ENCODE results near the gene HOXC4.
A peak's percentile ranks its signal among the peaks of the same experiment; 100 is the strongest.

Gene HOXC4

DNA sequence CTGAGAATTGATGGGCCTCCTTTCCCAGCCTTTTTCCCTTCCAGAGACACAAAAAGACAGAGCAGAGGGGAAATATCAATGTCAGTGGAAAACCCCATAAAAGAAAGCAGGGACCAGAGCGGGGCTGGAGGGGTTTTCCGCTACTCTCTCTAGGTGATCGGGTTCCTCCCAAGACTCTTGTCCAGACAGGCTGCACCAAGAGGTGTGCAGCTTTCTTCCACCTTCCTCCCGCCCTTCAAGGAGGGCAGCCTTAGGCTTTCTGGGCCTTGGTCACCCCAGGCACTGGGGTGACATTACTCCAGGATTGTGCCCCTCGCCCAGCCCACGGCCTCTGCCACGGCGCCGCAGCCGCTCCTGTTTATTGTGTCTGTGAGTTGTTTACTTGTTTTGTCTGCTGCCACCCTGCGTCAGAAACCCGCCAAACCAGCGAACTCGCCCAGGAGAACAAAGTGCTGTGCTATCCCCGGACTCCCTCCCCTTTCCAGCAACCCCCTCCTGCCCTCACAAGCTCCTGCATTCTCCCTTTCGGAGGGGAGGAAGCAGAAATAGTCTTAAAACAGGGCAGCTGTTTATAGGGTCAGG is 32.1 kb upstream of the HOXC4 start:
- no peak overlapping the region for H2AK5ac ChIP-seq (ENCODE audit: low read length)
- peaks cover 5% of the 10 kb centered on the region for H3K9me3 ChIP-seq (ENCODE audit: insufficient read depth, low read depth, low read length)
- H2AFZ ChIP-seq (ENCODE audit: insufficient read depth, low read length, poor library complexity): no peak overlapping the region
- H3K27ac ChIP-seq (ENCODE audit: low read depth, low read length): no peak overlapping the region
- H3K4me1 ChIP-seq (ENCODE audit: control insufficient read depth in 1 of 2, insufficient read depth in 2 of 2, low read length in 2 of 2): peaks cover 4 to 7% of the 10 kb centered on the region in 2 experiments
- H3K27me3 ChIP-seq (ENCODE audit: insufficient read depth, low read length): peaks cover 87% of the 10 kb centered on the region
- no peak overlapping the region for H3K23ac ChIP-seq (ENCODE audit: low read length)
- no peak overlapping the region for H4K91ac ChIP-seq (ENCODE audit: low read depth, low read length)
- no CpG with 5 or more reads among the region's 16 CpGs for WGBS (ENCODE audit: extremely low coverage, insufficient coverage, insufficient read length)
- H2BK12ac ChIP-seq (ENCODE audit: low read length): no peak overlapping the region
- no peaks in the 10 kb centered on the region for H3K36me3 ChIP-seq (ENCODE audit: control insufficient read depth in 1 of 2, insufficient read depth in 2 of 2, low read length in 2 of 2)
- no peak overlapping the region for H4K8ac ChIP-seq (ENCODE audit: low read depth, low read length)
- no peaks in the 10 kb centered on the region for H3K79me1 ChIP-seq (ENCODE audit: low read length)
- no peak overlapping the region for H3K9ac ChIP-seq (ENCODE audit: low read length)
- no peak overlapping the region for H3K4me2 ChIP-seq (ENCODE audit: low read length)
- H3K4ac ChIP-seq (ENCODE audit: low read depth, low read length): no peak overlapping the region
- no peak overlapping the region for H3K14ac ChIP-seq (ENCODE audit: low read length)
- H3K79me2 ChIP-seq (ENCODE audit: control insufficient read depth, insufficient read depth, low read length, poor library complexity): no peaks in the 10 kb centered on the region
- H4K12ac ChIP-seq (ENCODE audit: low read depth, low read length): no peak overlapping the region
- H3K18ac ChIP-seq (ENCODE audit: low read length): no peak overlapping the region
- no peak overlapping the region for H2BK120ac ChIP-seq (ENCODE audit: insufficient read depth, low read length, poor library complexity)
- peak; percentile 29 to 66 for DNase-seq
- no peak overlapping the region for H2BK5ac ChIP-seq (ENCODE audit: low read depth, low read length, poor library complexity)
- H3K4me3 ChIP-seq (ENCODE audit: low read depth, low read length): no peak overlapping the region

DNA sequence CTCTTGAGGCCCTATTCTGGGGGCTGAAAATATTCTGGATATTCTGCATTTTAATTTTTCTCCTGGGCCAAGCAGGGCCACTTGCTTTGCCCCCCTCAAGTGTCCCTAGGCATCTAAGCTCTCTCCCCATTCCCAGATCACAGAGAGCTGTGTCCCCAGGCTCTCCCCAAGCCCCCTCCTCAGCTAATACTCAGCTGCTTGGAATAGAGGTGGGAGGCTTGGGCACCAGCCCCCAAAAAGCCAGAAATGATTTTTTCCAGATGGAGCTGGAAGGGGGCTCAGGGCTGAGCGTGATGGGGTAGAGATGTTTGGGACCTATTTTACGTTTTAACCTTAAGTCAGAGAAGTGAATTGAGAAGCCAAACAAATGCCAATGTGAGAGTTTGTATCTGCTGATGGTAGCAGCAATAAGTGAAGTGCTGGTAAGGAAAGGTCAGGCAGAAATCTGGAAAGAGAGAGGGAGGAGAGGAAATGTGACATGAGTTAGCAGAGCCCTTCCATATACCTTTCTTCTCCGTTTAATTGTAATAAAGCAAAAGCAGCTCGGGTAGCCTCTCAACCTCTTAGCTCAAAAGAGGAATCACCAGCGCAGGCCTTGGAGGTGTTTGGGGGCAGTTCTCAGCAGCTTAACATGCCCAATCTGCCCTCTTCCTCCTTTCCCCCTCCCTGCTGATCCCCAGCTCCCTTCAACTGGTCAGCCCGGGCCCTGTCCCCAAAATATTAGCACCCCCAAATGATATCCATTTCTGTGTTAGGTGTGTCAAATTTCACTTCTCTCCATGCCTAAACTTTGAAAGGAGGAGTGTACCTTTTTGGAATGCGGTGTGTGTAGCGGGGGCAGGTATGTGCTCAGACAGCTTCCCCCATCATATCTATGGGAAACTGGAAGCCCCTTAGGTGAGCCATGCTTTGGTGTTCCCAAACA is 30.4 kb upstream of the HOXC4 start:
- Histone ChIP-seq H4K91ac (ENCODE audit: low read depth, low read length) (no peak overlapping the region), H3K9me3 (ENCODE audit: insufficient read depth, low read depth, low read length) (peaks cover under 1% of the 10 kb centered on the region), H3K9ac (ENCODE audit: low read length) (no peak overlapping the region), H3K4me3 (ENCODE audit: low read depth, low read length) (no peak overlapping the region), H3K27ac (ENCODE audit: low read depth, low read length) (no peak overlapping the region), H2BK5ac (ENCODE audit: low read depth, low read length, poor library complexity) (no peak overlapping the region), H3K79me2 (ENCODE audit: control insufficient read depth, insufficient read depth, low read length, poor library complexity) (no peaks in the 10 kb centered on the region), H3K79me1 (ENCODE audit: low read length) (no peaks in the 10 kb centered on the region), H2BK12ac (ENCODE audit: low read length) (no peak overlapping the region), H3K27me3 (ENCODE audit: insufficient read depth, low read length) (peaks cover 86% of the 10 kb centered on the region), H3K23ac (ENCODE audit: low read length) (no peak overlapping the region), H2BK120ac (ENCODE audit: insufficient read depth, low read length, poor library complexity) (no peak overlapping the region), H3K18ac (ENCODE audit: low read length) (no peak overlapping the region), H3K36me3 (ENCODE audit: control insufficient read depth in 1 of 2, insufficient read depth in 2 of 2, low read length in 2 of 2) (no peaks in the 10 kb centered on the region), H4K8ac (ENCODE audit: low read depth, low read length) (no peak overlapping the region), H3K4me2 (ENCODE audit: low read length) (no peak overlapping the region), H2AK5ac (ENCODE audit: low read length) (no peak overlapping the region), H2AFZ (ENCODE audit: insufficient read depth, low read length, poor library complexity) (no peak overlapping the region), H3K4ac (ENCODE audit: low read depth, low read length) (no peak overlapping the region), H3K14ac (ENCODE audit: low read length) (no peak overlapping the region), H3K4me1 (ENCODE audit: control insufficient read depth in 1 of 2, insufficient read depth in 2 of 2, low read length in 2 of 2) (peaks cover 1 to 4% of the 10 kb centered on the region in 2 experiments), H4K12ac (ENCODE audit: low read depth, low read length) (no peak overlapping the region)
- no CpG with 5 or more reads among the region's 8 CpGs for WGBS (ENCODE audit: extremely low coverage, insufficient coverage, insufficient read length)
- DNase-seq: peak in 1 of 2 donors; percentile 38

DNA sequence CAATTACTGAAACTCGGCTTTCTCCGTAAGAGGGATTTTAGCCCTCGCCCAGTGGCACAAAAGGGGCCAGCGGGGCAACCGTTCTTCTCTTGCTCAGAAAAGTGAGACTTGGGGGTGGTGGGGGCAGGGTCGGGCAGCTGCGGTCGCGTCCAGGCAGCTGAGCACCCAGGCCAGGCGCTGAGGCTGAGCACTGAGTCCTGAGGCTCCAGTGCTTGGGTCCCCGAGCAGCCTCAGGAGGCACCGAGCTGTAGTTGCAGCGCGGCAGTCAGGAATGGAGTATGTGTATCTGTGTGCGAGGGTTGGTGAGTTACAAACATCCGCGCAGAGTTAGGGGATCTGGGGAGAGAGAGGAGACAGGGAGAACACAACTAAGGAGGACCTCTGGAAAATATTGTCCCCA is 29.5 kb upstream of the HOXC4 start:
- Histone ChIP-seq H3K4me3 (ENCODE audit: low read depth, low read length) (no peak overlapping the region), H3K36me3 (ENCODE audit: control insufficient read depth in 1 of 2, insufficient read depth in 2 of 2, low read length in 2 of 2) (no peaks in the 10 kb centered on the region), H3K14ac (ENCODE audit: low read length) (no peak overlapping the region), H3K79me1 (ENCODE audit: low read length) (no peaks in the 10 kb centered on the region), H2AK5ac (ENCODE audit: low read length) (no peak overlapping the region), H3K27ac (ENCODE audit: low read depth, low read length) (no peak overlapping the region), H2AFZ (ENCODE audit: insufficient read depth, low read length, poor library complexity) (no peak overlapping the region), H4K91ac (ENCODE audit: low read depth, low read length) (no peak overlapping the region), H3K9me3 (ENCODE audit: insufficient read depth, low read depth, low read length) (peaks cover 4% of the 10 kb centered on the region), H2BK12ac (ENCODE audit: low read length) (no peak overlapping the region), H2BK5ac (ENCODE audit: low read depth, low read length, poor library complexity) (no peak overlapping the region), H3K4me1 (ENCODE audit: control insufficient read depth in 1 of 2, insufficient read depth in 2 of 2, low read length in 2 of 2) (peaks cover 0 to 2% of the 10 kb centered on the region in 2 experiments), H4K8ac (ENCODE audit: low read depth, low read length) (no peak overlapping the region), H4K12ac (ENCODE audit: low read depth, low read length) (no peak overlapping the region), H3K18ac (ENCODE audit: low read length) (no peak overlapping the region), H2BK120ac (ENCODE audit: insufficient read depth, low read length, poor library complexity) (no peak overlapping the region), H3K4me2 (ENCODE audit: low read length) (no peak overlapping the region), H3K79me2 (ENCODE audit: control insufficient read depth, insufficient read depth, low read length, poor library complexity) (no peaks in the 10 kb centered on the region), H3K4ac (ENCODE audit: low read depth, low read length) (no peak overlapping the region), H3K27me3 (ENCODE audit: insufficient read depth, low read length) (peaks cover 88% of the 10 kb centered on the region), H3K9ac (ENCODE audit: low read length) (no peak overlapping the region), H3K23ac (ENCODE audit: low read length) (no peak overlapping the region)
- no peak for DNase-seq
- WGBS (ENCODE audit: extremely low coverage, insufficient coverage, insufficient read length): no CpG with 5 or more reads among the region's 17 CpGs

DNA sequence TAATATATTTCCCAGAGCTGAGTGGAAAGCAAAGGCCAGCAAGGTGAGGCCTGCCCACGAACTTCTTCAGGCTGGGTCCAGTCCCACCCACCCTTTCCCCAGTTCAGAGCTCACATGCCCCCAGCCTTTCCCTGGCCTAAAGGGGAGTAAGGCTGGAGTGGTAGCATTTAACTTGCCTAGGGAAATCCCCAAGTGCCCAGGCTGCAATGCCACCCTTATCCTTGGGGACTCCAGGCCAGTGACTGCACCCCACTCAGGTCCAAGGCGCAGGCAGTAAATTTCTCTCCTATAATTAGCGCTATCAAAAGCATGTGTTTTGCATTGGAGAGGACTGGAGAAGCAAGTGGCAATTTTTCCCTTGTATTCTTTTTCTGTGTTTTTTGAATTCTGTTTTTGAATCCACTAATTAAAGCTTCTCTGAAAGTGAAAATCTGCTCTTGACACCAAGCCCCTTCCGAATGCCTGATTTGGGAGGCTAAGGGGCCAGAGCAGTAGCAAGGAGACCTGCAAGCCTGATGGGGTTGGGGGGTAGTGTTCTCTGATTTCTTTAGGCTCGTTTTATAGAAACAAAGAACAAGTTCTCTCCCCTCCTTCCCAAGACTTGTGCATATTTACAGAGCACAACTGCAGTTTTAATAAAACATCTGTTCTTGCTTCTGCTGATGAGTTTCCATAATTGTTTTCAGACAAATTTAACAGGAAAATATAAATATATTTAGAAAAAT is 28.9 kb upstream of the HOXC4 start:
- Histone ChIP-seq H3K79me1 (ENCODE audit: low read length) (no peaks in the 10 kb centered on the region), H4K12ac (ENCODE audit: low read depth, low read length) (no peak overlapping the region), H3K4me3 (ENCODE audit: low read depth, low read length) (no peak overlapping the region), H2AFZ (ENCODE audit: insufficient read depth, low read length, poor library complexity) (no peak overlapping the region), H2BK120ac (ENCODE audit: insufficient read depth, low read length, poor library complexity) (no peak overlapping the region), H2BK12ac (ENCODE audit: low read length) (no peak overlapping the region), H3K36me3 (ENCODE audit: control insufficient read depth in 1 of 2, insufficient read depth in 2 of 2, low read length in 2 of 2) (no peaks in the 10 kb centered on the region), H3K79me2 (ENCODE audit: control insufficient read depth, insufficient read depth, low read length, poor library complexity) (no peaks in the 10 kb centered on the region), H3K4me1 (ENCODE audit: control insufficient read depth in 1 of 2, insufficient read depth in 2 of 2, low read length in 2 of 2) (peaks cover 0 to 2% of the 10 kb centered on the region in 2 experiments), H2AK5ac (ENCODE audit: low read length) (no peak overlapping the region), H3K9me3 (ENCODE audit: insufficient read depth, low read depth, low read length) (peaks cover 4% of the 10 kb centered on the region), H2BK5ac (ENCODE audit: low read depth, low read length, poor library complexity) (no peak overlapping the region), H3K4ac (ENCODE audit: low read depth, low read length) (no peak overlapping the region), H3K9ac (ENCODE audit: low read length) (no peak overlapping the region), H3K23ac (ENCODE audit: low read length) (no peak overlapping the region), H3K27me3 (ENCODE audit: insufficient read depth, low read length) (peaks cover 87% of the 10 kb centered on the region), H4K91ac (ENCODE audit: low read depth, low read length) (no peak overlapping the region), H4K8ac (ENCODE audit: low read depth, low read length) (no peak overlapping the region), H3K4me2 (ENCODE audit: low read length) (no peak overlapping the region), H3K18ac (ENCODE audit: low read length) (no peak overlapping the region), H3K27ac (ENCODE audit: low read depth, low read length) (no peak overlapping the region), H3K14ac (ENCODE audit: low read length) (no peak overlapping the region)
- no CpG with 5 or more reads among the region's 5 CpGs for WGBS (ENCODE audit: extremely low coverage, insufficient coverage, insufficient read length)
- no peak for DNase-seq
